ENCODE results near the gene P2RX3.

DNA sequence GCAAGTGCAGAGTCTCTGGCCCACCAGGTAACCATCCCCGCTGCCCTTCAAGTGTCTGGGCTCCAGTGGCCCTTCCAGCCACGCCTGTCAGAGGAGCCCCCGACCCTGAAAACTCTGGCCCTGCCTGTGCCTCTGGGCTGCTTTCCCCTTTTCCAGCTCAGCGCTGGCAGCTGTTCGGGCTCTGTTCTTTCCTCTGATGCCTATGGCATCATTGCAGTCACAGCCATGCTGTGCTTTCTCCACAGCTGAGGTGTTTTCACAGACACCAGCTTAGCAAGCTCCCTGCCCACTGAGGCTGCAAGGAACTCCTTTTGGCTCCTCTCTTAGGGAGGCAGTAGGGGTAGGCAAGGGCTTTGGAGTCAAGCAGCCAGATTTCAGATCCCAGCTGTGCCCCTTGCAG lies 21.2 kb downstream of the P2RX3 start:
- no peak for TF ChIP-seq CTCF (IDR thresholded peaks at IDR 0.05)
- TF ChIP-seq POLR2A (IDR thresholded peaks at IDR 0.05): no peak
- no peak for TF ChIP-seq EP300 (IDR thresholded peaks at IDR 0.05)

All from ovary (tissue), 3 donors.